ENCODE data around the gene TMEM100. TPM values are rescaled to one million over a fixed set of nuclear protein-coding genes. Genes with fewer than 3 reads are reported as not detected.
A peak's percentile ranks its signal among the peaks of the same experiment; 100 is the strongest.

Gene TMEM100
- total and polyA plus RNA-seq, 8 donors = 0.39 to 4.1 (median 1.9) TPM

GRCh38 chr17:55745258-55745657 is 22.6 kb upstream of the TMEM100 start:
- Histone ChIP-seq H3K9me3 (no peaks in the 10 kb centered on the region), H3K27me3 (peaks cover 0 to 3% (median 0%) of the 10 kb centered on the region in 4 donors), H3K4me3 (no peak overlapping the region), H3K36me3 (no peaks in the 10 kb centered on the region), H3K4me1 (no peaks in the 10 kb centered on the region), H3K27ac (no peak overlapping the region)
- FAIRE-seq (no peak), ATAC-seq (no peak), DNase-seq (no peak)
- WGBS, 2 donors = 87 to 92% methylated on average over 1 of the region's 1 CpG
- TF ChIP-seq CTCF (IDR thresholded peaks at IDR 0.05) = no peak
- intact Hi-C loops (cut with DNase I) = no loop called here

GRCh38 chr17:55743103-55743679 is 20.5 kb upstream of the TMEM100 start:
- no peaks in the 10 kb centered on the region for H3K36me3 ChIP-seq
- no peak overlapping the region for H3K4me3 ChIP-seq
- intact Hi-C loops (cut with DNase I) = no loop called here
- H3K9me3 ChIP-seq = no peaks in the 10 kb centered on the region
- TF ChIP-seq CTCF (IDR thresholded peaks at IDR 0.05) = no peak
- no peaks in the 10 kb centered on the region for H3K4me1 ChIP-seq
- DNase-seq (peak in 5 of 6 donors; percentile 28 to 62 (median 41)), ATAC-seq (peak in 3 of 4 donors; percentile 69 to 77 (median 69)), FAIRE-seq (no peak)
- H3K27ac ChIP-seq = no peak overlapping the region
- H3K27me3 ChIP-seq = peaks cover 0 to 3% (median 0%) of the 10 kb centered on the region in 4 donors
- 19 to 25% methylated on average over 3 of the region's 3 CpGs for WGBS, 2 donors

- TF ChIP-seq CTCF (IDR thresholded peaks at IDR 0.05) = no peak
- no peak for ATAC-seq
- Histone ChIP-seq H3K4me1 (no peaks in the 10 kb centered on the region), H3K27ac (no peak overlapping the region), H3K27me3 (peaks cover 0 to 3% (median 0%) of the 10 kb centered on the region in 4 donors), H3K36me3 (no peaks in the 10 kb centered on the region), H3K4me3 (no peak overlapping the region), H3K9me3 (no peaks in the 10 kb centered on the region)
- FAIRE-seq = no peak
- intact Hi-C loops (cut with DNase I) = no loop called here
- DNase-seq = no peak
- WGBS, 2 donors = 54 to 62% methylated on average over 12 of the region's 12 CpGs
These were observed 19.8 kb upstream of the TMEM100 start for GRCh38 chr17:55742272-55743102.

GRCh38 chr17:55741356-55741700 is 18.7 kb upstream of the TMEM100 start:
- H3K4me3 ChIP-seq = no peak overlapping the region
- H3K27me3 ChIP-seq = peaks cover 0 to 3% (median 0%) of the 10 kb centered on the region in 4 donors
- H3K9me3 ChIP-seq = no peaks in the 10 kb centered on the region
- no peak overlapping the region for H3K27ac ChIP-seq
- H3K36me3 ChIP-seq = no peaks in the 10 kb centered on the region
- DNase-seq = no peak
- 61 to 77% methylated on average over 3 of the region's 3 CpGs for WGBS, 2 donors
- ATAC-seq = no peak
- intact Hi-C loops (cut with DNase I) = no loop called here
- no peak for TF ChIP-seq CTCF (IDR thresholded peaks at IDR 0.05)
- FAIRE-seq = no peak
- H3K4me1 ChIP-seq = no peaks in the 10 kb centered on the region

Measured in pancreas (tissue), 10 donors.